Measurements from ENCODE around the gene NAALADL2.

The NAALADL2 gene

GRCh38 chr3:174859114-174859735 lies at the start of gene NAALADL2:
Gene NAALADL2, plus strand, starts transcription at chr3:174859334.
- no peak for DNase-seq

- DNase-seq, result no peak
Measured at GRCh38 chr3:174810254-174810653, 48.9 kb upstream of the NAALADL2 start.

DNA sequence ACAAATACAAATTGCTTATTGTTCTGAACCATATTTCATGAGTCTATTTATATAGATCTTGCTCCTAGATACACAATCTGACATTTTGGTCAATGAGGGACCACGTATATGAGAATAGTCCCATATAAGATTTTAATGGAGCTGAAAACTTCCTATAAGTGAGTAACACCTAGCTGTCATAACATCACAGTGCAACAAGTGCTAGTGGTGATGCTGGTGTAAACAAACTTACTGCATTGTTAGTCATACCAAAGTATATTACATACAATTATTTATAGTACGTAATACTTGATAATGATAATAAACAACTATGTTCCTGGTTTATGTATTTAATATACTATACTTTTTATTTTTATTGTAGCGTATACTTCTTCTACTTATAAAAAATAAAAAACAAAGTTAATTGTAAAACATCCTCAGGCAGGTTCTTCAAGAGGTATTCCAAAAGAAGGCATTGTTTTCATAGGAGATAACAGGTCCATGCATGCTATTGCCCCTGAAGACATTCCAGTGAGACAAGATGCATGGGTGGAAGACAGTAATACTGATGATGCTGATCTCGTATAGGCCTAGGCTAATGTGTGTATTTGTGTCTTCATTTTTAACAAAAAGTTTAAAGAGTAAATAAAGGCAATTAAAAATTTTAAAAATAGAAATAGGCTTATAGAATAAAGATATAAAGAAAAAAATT lies 46.8 kb upstream of the NAALADL2 start:
- DNase-seq, result no peak

DNA sequence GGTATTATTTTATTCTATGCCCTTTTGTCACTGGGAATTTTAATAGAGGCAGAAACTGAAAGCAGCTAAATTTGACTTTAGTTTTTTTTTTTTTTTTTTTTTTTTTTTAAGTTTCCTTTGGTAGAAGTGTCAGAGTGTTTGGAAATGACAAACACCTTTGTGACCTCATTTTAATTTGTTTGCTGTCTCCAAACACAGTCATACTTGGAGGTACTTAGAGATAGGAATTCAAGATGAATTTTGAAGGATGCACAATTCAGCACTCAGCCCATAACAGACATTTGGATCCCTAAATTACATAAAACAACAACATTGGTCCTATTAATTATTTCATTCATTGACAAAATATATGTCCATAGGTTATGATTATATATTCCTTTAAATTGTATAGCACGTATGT lies 43.4 kb upstream of the NAALADL2 start:
- DNase-seq, result no peak

- no peak for DNase-seq
Measured at GRCh38 chr3:174820885-174821284, 38.2 kb upstream of the NAALADL2 start.

GRCh38 chr3:174821477-174821876 lies 37.7 kb upstream of the NAALADL2 start:
- DNase-seq, result no peak

- no peak for DNase-seq
Measured at GRCh38 chr3:174822320-174822719, 36.8 kb upstream of the NAALADL2 start.

GRCh38 chr3:174826069-174826468 lies 33.1 kb upstream of the NAALADL2 start:
- DNase-seq, result no peak

- DNase-seq, result no peak
Measured at GRCh38 chr3:174844746-174845145, 14.4 kb upstream of the NAALADL2 start.

DNA sequence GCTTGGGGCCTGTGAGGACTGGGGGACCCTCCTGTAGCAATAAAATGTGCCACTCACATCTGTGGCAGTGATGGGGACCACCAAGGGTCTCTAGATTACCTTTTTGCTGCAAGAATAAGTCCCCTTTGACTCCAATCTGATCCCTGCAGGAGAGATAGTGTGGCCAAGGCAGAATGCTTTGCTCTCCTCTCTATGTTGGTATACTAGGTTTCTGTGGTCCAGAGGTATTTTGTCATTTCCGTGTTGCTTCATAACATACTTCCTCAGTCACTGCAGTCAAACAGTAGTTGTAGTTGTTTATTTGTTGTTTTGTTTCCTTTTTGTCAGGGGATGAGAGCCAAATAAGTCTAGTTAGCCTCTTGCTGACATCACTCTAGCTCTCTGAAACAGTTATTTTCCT lies 13.1 kb upstream of the NAALADL2 start:
- no peak for DNase-seq

DNA sequence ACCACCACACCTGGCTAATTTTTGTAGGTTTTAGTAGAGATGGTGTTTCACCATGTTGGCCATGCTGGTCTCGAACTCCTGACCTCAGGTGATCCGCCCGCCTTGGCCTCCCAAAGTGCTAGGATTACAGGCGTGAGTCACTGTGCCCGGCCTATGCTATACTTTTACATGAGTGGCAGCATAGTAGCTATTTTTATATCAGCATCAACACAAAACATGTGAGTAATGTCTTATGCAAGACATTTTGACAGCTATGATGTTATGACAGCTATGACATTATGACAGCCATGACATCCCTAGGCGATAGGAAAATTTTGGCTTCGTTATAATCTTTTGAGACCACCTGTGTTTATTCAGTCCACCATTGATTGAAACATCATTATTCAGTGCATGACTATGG lies 4.1 kb upstream of the NAALADL2 start:
- DNase-seq, result no peak

GRCh38 chr3:174857301-174857700 lies 1.8 kb upstream of the NAALADL2 start:
- DNase-seq, result no peak

- no peak for DNase-seq
Measured at GRCh38 chr3:174858353-174858752, 781 bp upstream of the NAALADL2 start.

DNA sequence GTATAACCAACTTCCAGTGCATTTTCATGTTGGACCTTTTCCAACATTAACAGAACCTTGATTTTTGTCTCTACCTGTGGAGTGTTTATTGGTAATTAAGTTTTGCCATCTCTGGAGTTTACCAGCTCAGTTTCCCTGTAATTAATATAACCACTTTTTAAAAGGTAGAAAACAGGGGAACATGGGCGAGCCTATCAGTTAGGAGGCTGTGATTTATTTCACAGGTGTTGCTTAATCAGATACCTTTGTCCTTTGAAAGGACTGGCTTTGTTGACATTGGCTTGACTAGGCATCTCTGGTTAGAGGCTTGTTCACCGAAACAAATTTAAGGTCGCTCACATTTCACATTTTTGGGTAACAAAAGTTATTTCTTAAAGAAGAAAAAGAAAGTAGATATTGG lies 622 bp downstream of the NAALADL2 start:
- DNase-seq, result no peak

GRCh38 chr3:174862101-174862500 lies 3.0 kb downstream of the NAALADL2 start:
- no peak for DNase-seq

DNA sequence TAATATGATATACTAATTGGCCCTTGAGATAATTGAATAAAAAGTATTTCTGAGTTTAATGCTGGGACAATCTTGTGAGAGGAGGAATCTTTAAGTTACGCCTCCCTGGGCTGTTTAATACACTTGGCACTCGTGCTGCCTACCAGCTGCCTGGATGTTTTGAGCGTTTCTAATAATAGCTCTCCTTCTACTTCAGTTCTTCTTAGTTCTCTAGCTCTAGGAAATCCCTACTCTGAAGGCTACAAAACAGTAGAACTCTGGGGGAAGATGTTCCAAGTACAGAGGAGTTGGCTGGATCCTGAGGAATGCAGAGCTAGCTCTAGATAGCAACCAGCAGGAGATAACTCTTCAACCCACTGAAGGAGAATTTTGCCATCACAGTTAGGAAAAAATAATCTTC lies 3.5 kb downstream of the NAALADL2 start:
- DNase-seq, result no peak

GRCh38 chr3:174863488-174863887 lies 4.4 kb downstream of the NAALADL2 start:
- DNase-seq, result no peak

DNA sequence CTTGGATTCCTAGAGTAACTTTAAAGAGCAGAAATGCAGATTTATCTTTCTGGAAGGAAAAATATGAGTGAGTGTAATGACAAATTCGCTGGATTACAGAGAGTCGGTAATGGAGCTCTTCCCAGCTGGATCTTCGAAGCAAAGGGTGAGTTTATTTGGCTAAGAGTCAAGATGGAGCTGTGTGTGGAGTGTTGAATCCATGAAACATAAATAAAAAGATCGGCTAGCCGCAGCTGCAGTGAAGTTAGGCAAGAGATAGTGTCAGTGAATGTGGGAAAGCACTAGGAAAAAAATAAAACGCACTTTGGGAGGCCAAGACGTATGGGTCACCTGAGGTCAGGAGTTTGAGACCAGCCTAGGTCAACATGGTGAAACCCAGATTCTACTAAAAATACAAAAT lies 10.3 kb downstream of the NAALADL2 start:
- no peak for DNase-seq

- no peak for DNase-seq
Measured at GRCh38 chr3:174873832-174874657, 14.9 kb downstream of the NAALADL2 start.

DNA sequence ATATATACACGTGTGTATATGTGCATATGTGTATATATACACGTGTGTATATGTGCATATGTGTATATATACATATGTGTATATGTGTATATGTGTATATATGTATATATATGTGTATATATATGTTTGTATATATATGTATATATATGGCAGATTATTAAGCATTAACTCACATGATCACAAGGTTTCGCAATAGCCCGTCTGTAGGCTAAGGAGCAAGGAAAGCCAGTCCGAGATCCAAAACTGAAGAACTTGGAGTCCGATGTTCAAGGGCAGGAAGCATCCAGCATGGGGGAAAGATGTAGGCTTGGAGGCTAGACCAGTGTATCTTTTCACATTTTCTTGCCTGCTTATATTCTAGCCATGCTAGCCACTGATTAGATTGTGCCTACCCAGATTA lies 23.7 kb downstream of the NAALADL2 start:
- no peak for DNase-seq

DNA sequence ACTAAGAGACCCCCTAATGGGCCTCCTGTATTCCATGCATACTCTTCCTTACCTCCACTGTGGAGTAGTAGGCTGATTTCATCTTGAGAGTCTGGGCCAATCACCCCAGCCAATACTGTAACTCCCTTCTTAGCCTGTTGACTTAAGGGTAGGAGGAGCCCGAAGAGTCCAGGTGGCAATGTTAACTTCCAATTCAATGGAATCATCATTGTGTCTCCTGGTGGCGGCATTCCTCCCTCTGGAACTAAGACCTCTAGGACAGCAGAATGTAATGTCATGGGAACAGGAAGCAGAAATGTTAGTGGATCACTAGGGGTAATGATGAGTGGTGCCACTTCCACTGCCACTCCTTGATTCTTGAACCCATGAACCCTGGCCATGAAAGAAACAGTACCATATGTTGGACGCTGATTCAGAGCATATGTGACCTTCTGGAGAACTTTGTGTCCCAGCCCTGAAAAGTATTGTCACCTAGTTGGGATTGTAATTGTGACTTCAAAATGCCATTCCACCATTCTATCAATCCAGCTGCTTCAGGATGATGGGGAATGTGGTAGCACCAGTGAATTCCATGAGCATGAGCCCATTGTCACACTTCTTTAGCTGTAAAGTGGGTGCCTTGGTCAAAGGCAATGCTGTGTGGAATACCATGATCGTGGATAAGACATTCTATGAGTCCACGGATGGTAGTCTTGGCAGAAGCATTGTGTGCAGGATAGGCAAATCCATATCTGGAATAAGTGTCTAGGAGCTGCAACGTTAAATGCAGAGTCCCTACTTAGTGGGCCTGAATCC lies 24.9 kb downstream of the NAALADL2 start:
- no peak for DNase-seq

GRCh38 chr3:174884776-174885568 lies 25.8 kb downstream of the NAALADL2 start:
- no peak for DNase-seq

Data from activated CD4-positive, CD25-positive, alpha-beta regulatory T cell (primary cell).